Activated T-cell treated with anti-CD3 and anti-CD28 coated beads, Interleukin-2, amount 50 U/mL, for 48 hours (primary cell): ENCODE results near the gene AMOT.

ENCODE experiments used
- DNase-seq, 2 experiments: peaks; one replicate each; pipeline ENCODE4 v3.0.0-alpha.2; 2020

The AMOT gene

GRCh38 chrX:112799425-112799824 lies 41.2 kb downstream of the AMOT start:
- no peak for DNase-seq

- DNase-seq, result no peak
Observed at GRCh38 chrX:112798736-112799135, 41.9 kb downstream of the AMOT start.

DNA sequence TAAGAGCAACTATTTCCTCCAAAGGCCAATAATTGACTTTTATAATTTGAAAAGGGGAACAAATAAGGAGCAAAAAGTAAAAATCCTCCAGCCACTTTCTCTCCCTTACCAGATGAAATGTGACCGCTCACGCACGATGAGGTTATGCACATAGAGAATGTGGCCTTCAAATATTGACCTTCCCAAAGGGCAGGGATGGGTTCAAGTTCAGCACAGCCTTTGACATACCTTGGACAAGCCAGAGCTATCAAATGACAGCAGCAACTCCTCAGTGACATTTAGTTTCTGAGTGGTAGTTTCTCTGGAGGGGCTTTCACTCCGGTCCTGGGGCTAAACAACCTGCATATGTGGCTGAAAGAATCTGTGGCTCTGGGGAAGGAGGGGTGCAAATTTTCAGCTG lies 50.7 kb downstream of the AMOT start:
- DNase-seq, result no peak

DNA sequence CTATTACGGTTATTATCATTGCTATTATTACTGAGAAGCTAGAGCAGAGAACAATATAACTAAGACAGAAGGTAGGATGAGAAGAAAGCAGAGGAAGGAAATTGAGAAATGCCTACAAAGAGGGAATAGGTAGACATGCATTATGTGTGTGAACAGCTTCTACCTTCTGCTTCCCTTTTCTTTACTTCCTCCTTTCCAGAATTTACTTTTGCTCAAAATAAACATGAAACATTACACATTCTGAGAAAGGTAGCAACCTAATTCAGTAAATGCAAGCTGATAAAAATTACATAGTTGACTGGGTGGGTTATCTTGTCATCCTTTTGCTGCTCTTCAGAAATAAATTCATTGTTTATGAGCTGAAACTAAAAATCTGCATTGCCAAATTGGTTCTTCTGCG lies 54.6 kb downstream of the AMOT start:
- DNase-seq, result no peak

DNA sequence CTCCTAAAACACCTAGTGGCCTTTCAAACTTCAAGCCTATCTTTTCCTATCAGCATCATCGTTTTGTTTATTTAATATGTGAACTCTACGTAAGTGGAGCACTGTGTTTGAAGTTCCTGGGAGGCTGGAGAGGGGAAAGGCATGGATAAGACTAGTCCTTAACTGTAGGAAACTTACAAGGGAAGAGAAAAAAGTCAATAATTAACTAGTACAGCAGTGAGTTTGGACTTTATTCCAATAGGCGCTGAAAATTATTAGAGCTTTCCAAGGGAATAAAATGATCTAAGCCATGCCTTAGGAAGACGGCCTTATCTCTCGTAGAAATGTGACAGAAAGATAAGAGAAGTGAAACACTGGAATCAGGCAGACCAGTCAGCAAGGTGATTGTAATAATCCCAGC lies 55.3 kb downstream of the AMOT start:
- DNase-seq, result no peak

GRCh38 chrX:112784692-112785091 lies 55.9 kb downstream of the AMOT start:
- no peak for DNase-seq

GRCh38 chrX:112779139-112779538 lies 61.5 kb downstream of the AMOT start:
- no peak for DNase-seq

GRCh38 chrX:112774651-112775293 lies 65.9 kb downstream of the AMOT start:
- DNase-seq, result no peak

DNA sequence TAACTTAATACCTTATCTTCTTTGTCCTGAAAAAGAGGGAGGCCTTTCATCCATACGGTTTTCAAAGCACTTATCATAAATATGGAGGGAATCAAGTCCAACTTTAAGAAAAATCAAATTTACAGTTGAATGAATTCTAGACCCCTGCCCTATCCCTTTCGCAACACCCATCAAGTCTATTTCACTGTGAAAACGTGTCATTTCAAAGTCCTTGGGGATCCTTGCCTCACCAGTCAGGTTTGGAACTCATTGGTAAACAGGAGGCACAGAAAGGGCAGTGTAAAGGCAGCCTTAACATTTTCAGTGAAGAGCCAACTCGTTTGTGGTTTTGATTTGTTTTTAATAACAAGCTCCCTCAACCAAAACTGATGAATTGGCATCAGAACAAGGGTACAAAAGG lies 66.5 kb downstream of the AMOT start:
- DNase-seq, result no peak

DNA sequence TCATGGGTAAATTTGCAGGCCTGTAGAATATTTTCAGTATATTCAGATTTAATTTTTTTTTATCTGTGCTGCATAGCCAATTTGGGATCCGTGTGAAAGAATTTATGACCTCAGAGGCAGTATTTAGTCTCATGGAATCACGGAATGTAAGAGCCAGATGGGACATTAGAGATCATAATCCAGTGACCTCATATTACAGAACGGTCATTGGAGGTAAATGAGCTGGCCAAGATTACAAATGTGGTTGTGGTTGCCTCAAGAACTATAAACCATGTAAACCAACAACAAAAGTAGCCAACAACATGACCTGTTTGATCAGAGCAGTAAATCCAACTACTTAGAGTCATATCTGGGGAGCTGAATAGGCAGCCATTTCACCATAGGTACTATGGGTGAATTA lies 71.6 kb downstream of the AMOT start:
- DNase-seq, result no peak

GRCh38 chrX:112768563-112768962 lies 72.1 kb downstream of the AMOT start:
- DNase-seq, result no peak

DNA sequence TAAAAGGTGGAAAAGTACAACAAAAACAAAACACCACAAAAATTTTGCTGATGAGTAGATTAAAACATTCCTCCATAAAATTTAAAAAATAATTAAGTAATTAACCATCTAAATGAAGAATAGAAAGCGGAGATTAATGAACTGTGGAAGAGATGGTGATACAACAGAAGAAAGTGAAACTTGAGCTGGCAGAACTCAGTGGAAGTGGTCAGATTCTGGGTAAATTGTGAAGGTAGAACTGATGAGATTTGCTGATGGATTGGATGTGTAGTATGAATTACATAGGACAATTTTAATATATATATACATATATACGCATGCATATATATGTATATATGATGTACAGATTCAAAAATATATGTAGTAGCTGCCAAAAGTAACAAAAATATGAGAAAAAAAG lies 73.9 kb downstream of the AMOT start:
- DNase-seq, result no peak

- no peak for DNase-seq
Observed at GRCh38 chrX:112761242-112762207, 79.1 kb downstream of the AMOT start.

DNA sequence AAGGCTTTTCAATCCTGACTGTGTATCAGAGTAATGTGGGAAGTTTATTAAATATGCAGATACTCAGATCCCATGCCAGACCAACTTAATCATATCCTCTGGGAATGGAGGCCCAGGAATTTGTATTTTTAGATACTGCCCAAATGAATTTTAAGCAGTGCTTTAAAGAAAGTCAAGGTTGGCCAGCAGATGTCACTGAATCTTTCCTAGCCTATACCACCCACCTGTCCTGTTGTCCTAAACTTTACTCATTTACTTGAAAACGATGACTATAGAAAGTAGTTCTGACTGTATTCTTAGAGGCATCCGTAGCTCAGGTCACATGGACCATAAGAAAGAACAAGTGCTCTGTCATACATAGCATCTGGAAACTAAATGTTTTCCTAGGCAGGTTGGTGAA lies 79.9 kb downstream of the AMOT start:
- DNase-seq, result no peak

- DNase-seq, result no peak
Observed at GRCh38 chrX:112759966-112760365, 80.7 kb downstream of the AMOT start.

- no peak for DNase-seq
Observed at GRCh38 chrX:112759512-112759911, 81.1 kb downstream of the AMOT start.

GRCh38 chrX:112757946-112758345 lies 82.7 kb downstream of the AMOT start:
- no peak for DNase-seq

DNA sequence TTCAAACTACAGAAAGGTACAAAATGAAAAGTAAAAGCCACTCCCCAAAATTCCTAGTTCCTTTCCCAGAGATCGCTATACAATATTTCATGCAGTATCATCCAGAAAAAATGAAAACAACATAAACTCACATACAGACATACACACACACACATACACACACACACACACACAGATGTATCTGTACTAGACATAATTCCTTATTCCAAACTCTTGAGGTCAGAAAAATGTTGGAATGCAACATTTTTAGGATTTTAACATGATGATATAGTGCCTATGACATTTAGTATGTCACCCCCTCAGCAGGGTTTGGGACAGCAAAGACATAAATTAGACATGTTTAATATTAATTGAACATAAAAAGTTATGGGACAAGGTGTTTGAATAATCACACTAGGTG lies 87.5 kb downstream of the AMOT start:
- DNase-seq, result no peak

DNA sequence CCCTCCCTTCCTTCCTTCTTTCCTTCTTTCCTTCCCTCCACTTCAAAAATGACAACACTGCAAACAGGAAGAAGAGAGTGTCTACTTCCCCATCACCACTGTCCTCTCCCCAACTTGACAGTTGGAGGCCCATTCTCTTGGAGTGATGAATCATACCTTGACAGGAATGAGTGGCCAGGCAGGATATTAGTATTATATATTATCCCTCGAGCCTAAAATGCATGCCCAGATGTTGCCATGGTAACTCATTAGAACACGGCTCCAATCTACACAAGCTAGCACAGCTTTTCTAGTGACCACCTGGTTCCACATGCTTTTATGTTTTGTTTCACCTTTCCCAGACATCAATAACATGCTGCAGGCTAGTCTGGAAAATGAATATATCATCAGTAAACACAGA lies 89.6 kb downstream of the AMOT start:
- DNase-seq, result no peak

GRCh38 chrX:112746812-112747595 lies 93.6 kb downstream of the AMOT start:
- DNase-seq, result no peak

- DNase-seq, result peak; percentile 46 to 60
Observed at GRCh38 chrX:112738347-112739033, 102.1 kb downstream of the AMOT start.

DNA sequence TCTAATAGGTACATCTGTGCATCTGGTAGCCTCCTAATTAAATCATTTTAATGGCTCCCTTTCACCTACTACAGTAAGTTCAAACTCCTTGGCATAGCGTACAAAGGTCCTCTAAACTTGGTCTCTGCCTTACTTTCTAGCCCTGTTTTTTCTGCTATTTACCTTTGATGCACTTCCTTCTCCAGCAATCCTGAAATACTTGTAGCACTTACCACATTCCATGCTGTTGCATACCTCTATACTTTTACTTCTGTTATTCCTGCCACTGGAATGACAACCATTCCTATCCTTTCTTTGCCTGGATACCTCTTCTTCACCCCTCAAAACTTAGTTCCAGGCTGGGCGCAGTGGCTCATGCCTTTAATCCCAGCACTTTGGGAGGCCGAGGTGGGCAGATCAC lies 104.3 kb downstream of the AMOT start:
- DNase-seq, result no peak

DNA sequence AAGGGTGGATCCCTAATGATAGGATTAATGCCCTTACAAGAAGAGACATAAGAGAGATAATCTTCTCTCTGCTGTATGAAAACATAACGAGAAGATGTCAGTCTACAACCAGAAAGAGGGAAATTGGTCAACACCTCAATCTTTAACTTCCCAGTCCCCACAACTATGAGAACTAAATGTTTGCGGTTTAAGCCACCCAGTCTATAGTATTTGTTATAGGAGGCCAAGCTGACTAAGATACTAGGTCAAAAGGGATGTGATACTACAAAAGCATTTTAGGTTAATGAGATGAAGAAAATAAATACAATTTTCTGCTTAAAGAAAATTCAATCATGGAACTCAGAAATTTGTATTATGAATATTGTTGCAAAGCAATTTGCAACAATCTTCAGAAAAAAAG lies 105.5 kb downstream of the AMOT start:
- DNase-seq, result no peak
